ENCODE data around the gene PCDHGC5.
A peak's percentile ranks its signal among the peaks of the same experiment; 100 is the strongest.

PCDHGC5 gene

GRCh38 chr5:141514330-141515133, 25.7 kb downstream of the PCDHGC5 start:
- DNase-seq (ENCODE audit: low read depth, low spot score): no peak
- Histone ChIP-seq H3K9me3 (ENCODE audit: insufficient read depth, low read length) (no peaks in the 10 kb centered on the region), H3K9ac (ENCODE audit: insufficient read length, low read depth) (peak overlapping the region; percentile 74), H3K27me3 (ENCODE audit: insufficient read depth, insufficient read length) (no peaks in the 10 kb centered on the region), H3K36me3 (ENCODE audit: insufficient read depth, insufficient read length, low read length) (peaks cover 54% of the 10 kb centered on the region), H3K4me3 (ENCODE audit: insufficient read length, low read depth) (peak overlapping the region; percentile 60), H3K4me1 (ENCODE audit: insufficient read depth, insufficient read length) (peaks cover 6% of the 10 kb centered on the region)
- TF ChIP-seq YY1 (IDR thresholded peaks at IDR 0.05; ENCODE audit: insufficient read depth, insufficient read length) (no peak), SUZ12 (IDR thresholded peaks at IDR 0.05; ENCODE audit: extremely low read depth, insufficient read depth, insufficient read length) (no peak), ZNF274 (IDR thresholded peaks at IDR 0.05; ENCODE audit: low read depth, low read length) (no peak)

- peaks cover 60% of the 10 kb centered on the region for H3K36me3 ChIP-seq (ENCODE audit: insufficient read depth, insufficient read length, low read length)
- no peaks in the 10 kb centered on the region for H3K9me3 ChIP-seq (ENCODE audit: insufficient read depth, low read length)
- H3K27me3 ChIP-seq (ENCODE audit: insufficient read depth, insufficient read length): no peaks in the 10 kb centered on the region
- no peak overlapping the region for H3K9ac ChIP-seq (ENCODE audit: insufficient read length, low read depth)
- no peak for DNase-seq (ENCODE audit: low read depth, low spot score)
- peaks cover 6% of the 10 kb centered on the region for H3K4me1 ChIP-seq (ENCODE audit: insufficient read depth, insufficient read length)
- TF ChIP-seq YY1 (IDR thresholded peaks at IDR 0.05; ENCODE audit: insufficient read depth, insufficient read length): no peak
- no peak for TF ChIP-seq ZNF274 (IDR thresholded peaks at IDR 0.05; ENCODE audit: low read depth, low read length)
- no peak for TF ChIP-seq SUZ12 (IDR thresholded peaks at IDR 0.05; ENCODE audit: extremely low read depth, insufficient read depth, insufficient read length)
- H3K4me3 ChIP-seq (ENCODE audit: insufficient read length, low read depth): no peak overlapping the region
Measured at GRCh38 chr5:141515141-141515540, 26.3 kb downstream of the PCDHGC5 start.

GRCh38 chr5:141515946-141516671, 27.2 kb downstream of the PCDHGC5 start:
- Histone ChIP-seq H3K4me1 (ENCODE audit: insufficient read depth, insufficient read length) (peaks cover 6% of the 10 kb centered on the region), H3K27me3 (ENCODE audit: insufficient read depth, insufficient read length) (no peaks in the 10 kb centered on the region), H3K4me3 (ENCODE audit: insufficient read length, low read depth) (no peak overlapping the region), H3K9ac (ENCODE audit: insufficient read length, low read depth) (no peak overlapping the region), H3K36me3 (ENCODE audit: insufficient read depth, insufficient read length, low read length) (peaks cover 62% of the 10 kb centered on the region), H3K9me3 (ENCODE audit: insufficient read depth, low read length) (no peaks in the 10 kb centered on the region)
- DNase-seq (ENCODE audit: low read depth, low spot score): no peak
- TF ChIP-seq SUZ12 (IDR thresholded peaks at IDR 0.05; ENCODE audit: extremely low read depth, insufficient read depth, insufficient read length): no peak
- TF ChIP-seq ZNF274 (IDR thresholded peaks at IDR 0.05; ENCODE audit: low read depth, low read length): no peak
- no peak for TF ChIP-seq YY1 (IDR thresholded peaks at IDR 0.05; ENCODE audit: insufficient read depth, insufficient read length)

- H3K4me1 ChIP-seq (ENCODE audit: insufficient read depth, insufficient read length): peaks cover 6% of the 10 kb centered on the region
- H3K36me3 ChIP-seq (ENCODE audit: insufficient read depth, insufficient read length, low read length): peaks cover 58% of the 10 kb centered on the region
- H3K9ac ChIP-seq (ENCODE audit: insufficient read length, low read depth): no peak overlapping the region
Measured at GRCh38 chr5:141516672-141517025, 27.8 kb downstream of the PCDHGC5 start.

GRCh38 chr5:141517312-141517711, 28.4 kb downstream of the PCDHGC5 start:
- Histone ChIP-seq H3K9ac (ENCODE audit: insufficient read length, low read depth) (no peak overlapping the region), H3K27me3 (ENCODE audit: insufficient read depth, insufficient read length) (no peaks in the 10 kb centered on the region), H3K4me3 (ENCODE audit: insufficient read length, low read depth) (no peak overlapping the region), H3K36me3 (ENCODE audit: insufficient read depth, insufficient read length, low read length) (peaks cover 61% of the 10 kb centered on the region), H3K9me3 (ENCODE audit: insufficient read depth, low read length) (no peaks in the 10 kb centered on the region), H3K4me1 (ENCODE audit: insufficient read depth, insufficient read length) (peaks cover 6% of the 10 kb centered on the region)
- no peak for DNase-seq (ENCODE audit: low read depth, low spot score)
- no peak for TF ChIP-seq ZNF274 (IDR thresholded peaks at IDR 0.05; ENCODE audit: low read depth, low read length)
- TF ChIP-seq SUZ12 (IDR thresholded peaks at IDR 0.05; ENCODE audit: extremely low read depth, insufficient read depth, insufficient read length): no peak
- no peak for TF ChIP-seq YY1 (IDR thresholded peaks at IDR 0.05; ENCODE audit: insufficient read depth, insufficient read length)

More at GRCh38 chr5:141516672-141517025, 27.8 kb downstream of the PCDHGC5 start:
- Histone ChIP-seq H3K4me3 (ENCODE audit: insufficient read length, low read depth) (no peak overlapping the region), H3K27me3 (ENCODE audit: insufficient read depth, insufficient read length) (no peaks in the 10 kb centered on the region), H3K9me3 (ENCODE audit: insufficient read depth, low read length) (no peaks in the 10 kb centered on the region)
- no peak for DNase-seq (ENCODE audit: low read depth, low spot score)
- TF ChIP-seq ZNF274 (IDR thresholded peaks at IDR 0.05; ENCODE audit: low read depth, low read length) (no peak), SUZ12 (IDR thresholded peaks at IDR 0.05; ENCODE audit: extremely low read depth, insufficient read depth, insufficient read length) (no peak), YY1 (IDR thresholded peaks at IDR 0.05; ENCODE audit: insufficient read depth, insufficient read length) (no peak)

GRCh38 chr5:141517880-141518617, 29.2 kb downstream of the PCDHGC5 start:
- no peak overlapping the region for H3K9ac ChIP-seq (ENCODE audit: insufficient read length, low read depth)
- peaks cover 9% of the 10 kb centered on the region for H3K4me1 ChIP-seq (ENCODE audit: insufficient read depth, insufficient read length)
- no peak for DNase-seq (ENCODE audit: low read depth, low spot score)
- H3K27me3 ChIP-seq (ENCODE audit: insufficient read depth, insufficient read length): no peaks in the 10 kb centered on the region
- no peaks in the 10 kb centered on the region for H3K9me3 ChIP-seq (ENCODE audit: insufficient read depth, low read length)
- TF ChIP-seq ZNF274 (IDR thresholded peaks at IDR 0.05; ENCODE audit: low read depth, low read length) (no peak), YY1 (IDR thresholded peaks at IDR 0.05; ENCODE audit: insufficient read depth, insufficient read length) (no peak), SUZ12 (IDR thresholded peaks at IDR 0.05; ENCODE audit: extremely low read depth, insufficient read depth, insufficient read length) (no peak)
- H3K36me3 ChIP-seq (ENCODE audit: insufficient read depth, insufficient read length, low read length): peaks cover 68% of the 10 kb centered on the region
- no peak overlapping the region for H3K4me3 ChIP-seq (ENCODE audit: insufficient read length, low read depth)

Measured in NT2/D1 (cell line).